Osteoblast (primary cell): Measurements from ENCODE around the gene AAR2. TPM values are rescaled to one million over a fixed set of nuclear protein-coding genes. Genes with fewer than 3 reads are reported as not detected.

Experiments used
- DNase-seq: peaks from one replicate; pipeline ENCODE4 v3.0.0; 2011; ENCODE audit warnings: low spot score, mixed read lengths; ENCODE audit not compliant: insufficient read length; ENCODE audit errors: missing footprints
- H2AFZ ChIP-seq: 2 replicates; pipeline ENCODE4 v1.6.0; 2011; ENCODE audit warnings: mild to moderate bottlenecking, low read length
- H3K27ac ChIP-seq: 2 replicates; pipeline ENCODE4 v1.5.1; 2011; ENCODE audit warnings: mild to moderate bottlenecking, low read depth, low read length, moderate library complexity
- H3K27me3 ChIP-seq: 2 replicates; pipeline ENCODE4 v1.6.0; 2012; ENCODE audit warnings: mild to moderate bottlenecking, control low read depth, inconsistent platforms, low read length, moderate library complexity; ENCODE audit not compliant: insufficient read depth
- H3K36me3 ChIP-seq: 2 replicates; pipeline ENCODE4 v1.5.1; 2011; ENCODE audit warnings: mild to moderate bottlenecking, low read length, control low read depth, moderate library complexity; ENCODE audit not compliant: insufficient read depth
- H3K4me1 ChIP-seq: 2 replicates; pipeline ENCODE4 v1.5.1; 2011; ENCODE audit warnings: mild to moderate bottlenecking, low read length, control low read depth, moderate library complexity; ENCODE audit not compliant: insufficient read depth
- H3K4me2 ChIP-seq: 2 replicates; pipeline ENCODE4 v1.6.0; 2011; ENCODE audit warnings: mild to moderate bottlenecking, low read length; ENCODE audit not compliant: insufficient read depth
- H3K4me3 ChIP-seq: fragments of 200-600 bp; sonication (generic); 3 replicates; pipeline ENCODE4 v1.5.1; 2012; ENCODE audit warnings: mild to moderate bottlenecking, low read length, inconsistent platforms; ENCODE audit not compliant: insufficient read depth
- H3K79me2 ChIP-seq: 2 replicates; pipeline ENCODE4 v1.6.0; 2012; ENCODE audit warnings: mild to moderate bottlenecking, low read length, control low read depth, inconsistent platforms; ENCODE audit not compliant: insufficient read depth
- H3K9me3 ChIP-seq: 2 replicates; pipeline ENCODE4 v1.5.1; 2011; ENCODE audit warnings: low read depth, low read length, control low read depth
- H4K20me1 ChIP-seq: 2 replicates; pipeline ENCODE4 v1.6.0; 2012; ENCODE audit warnings: mild to moderate bottlenecking, low read length, control low read depth; ENCODE audit not compliant: insufficient read depth
- total RNA-seq: library from RNA; depleted of rRNA; stranded (reverse); fragments of >200 nt; gene quantifications from 2 replicates; pipeline ENCODE4 v1.2.3, GENCODE V29; 2012
- TF ChIP-seq, protein P1 (sequence below): IDR thresholded peaks from 2 replicates; pipeline ENCODE4 v1.5.1; 2011; ENCODE audit warnings: mild to moderate bottlenecking, low read depth, low read length, moderate library complexity; ENCODE audit errors: extremely low read depth

AAR2 gene
- total RNA-seq, 1 donor: 29.0 TPM

DNA sequence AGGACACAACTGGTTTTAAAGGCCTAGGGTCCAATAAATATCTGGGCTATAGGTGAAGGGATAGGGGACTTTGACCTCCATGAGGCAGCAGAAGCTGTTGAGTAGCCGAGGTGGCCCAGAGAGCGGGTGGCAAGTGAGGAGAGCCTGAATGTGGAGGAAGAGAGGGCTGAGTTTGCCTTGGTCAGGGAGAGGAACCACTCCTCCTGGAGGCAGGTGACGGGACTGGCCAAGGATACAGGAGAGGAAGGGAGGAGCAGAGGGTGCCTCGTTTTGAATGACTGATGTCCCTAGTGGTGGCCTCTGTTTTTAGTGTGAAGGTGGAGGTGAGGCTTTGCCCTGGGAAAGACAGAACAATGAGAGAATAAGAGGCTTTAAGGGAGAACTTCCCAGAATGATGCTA, 19.1 kb upstream of the AAR2 start:
- H3K9me3 ChIP-seq: no peaks in the 10 kb centered on the region

GRCh38 chr20:36218380-36219064, 17.8 kb upstream of the AAR2 start:
- no peaks in the 10 kb centered on the region for H3K9me3 ChIP-seq
- H4K20me1 ChIP-seq: no peaks in the 10 kb centered on the region
- H3K27ac ChIP-seq: no peak overlapping the region
- DNase-seq: no peak
- H3K4me1 ChIP-seq: no peaks in the 10 kb centered on the region
- H3K4me3 ChIP-seq: no peak overlapping the region
- TF ChIP-seq, protein P1, sequence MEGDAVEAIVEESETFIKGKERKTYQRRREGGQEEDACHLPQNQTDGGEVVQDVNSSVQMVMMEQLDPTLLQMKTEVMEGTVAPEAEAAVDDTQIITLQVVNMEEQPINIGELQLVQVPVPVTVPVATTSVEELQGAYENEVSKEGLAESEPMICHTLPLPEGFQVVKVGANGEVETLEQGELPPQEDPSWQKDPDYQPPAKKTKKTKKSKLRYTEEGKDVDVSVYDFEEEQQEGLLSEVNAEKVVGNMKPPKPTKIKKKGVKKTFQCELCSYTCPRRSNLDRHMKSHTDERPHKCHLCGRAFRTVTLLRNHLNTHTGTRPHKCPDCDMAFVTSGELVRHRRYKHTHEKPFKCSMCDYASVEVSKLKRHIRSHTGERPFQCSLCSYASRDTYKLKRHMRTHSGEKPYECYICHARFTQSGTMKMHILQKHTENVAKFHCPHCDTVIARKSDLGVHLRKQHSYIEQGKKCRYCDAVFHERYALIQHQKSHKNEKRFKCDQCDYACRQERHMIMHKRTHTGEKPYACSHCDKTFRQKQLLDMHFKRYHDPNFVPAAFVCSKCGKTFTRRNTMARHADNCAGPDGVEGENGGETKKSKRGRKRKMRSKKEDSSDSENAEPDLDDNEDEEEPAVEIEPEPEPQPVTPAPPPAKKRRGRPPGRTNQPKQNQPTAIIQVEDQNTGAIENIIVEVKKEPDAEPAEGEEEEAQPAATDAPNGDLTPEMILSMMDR: no peak
- H3K79me2 ChIP-seq: no peaks in the 10 kb centered on the region
- no peak overlapping the region for H3K4me2 ChIP-seq
- no peaks in the 10 kb centered on the region for H3K36me3 ChIP-seq
- H3K27me3 ChIP-seq: no peaks in the 10 kb centered on the region
- H2AFZ ChIP-seq: no peak overlapping the region

More for the DNA sequence above, 19.1 kb upstream of the AAR2 start:
- H4K20me1 ChIP-seq: no peaks in the 10 kb centered on the region
- H3K4me1 ChIP-seq: no peaks in the 10 kb centered on the region
- H3K27ac ChIP-seq: no peak overlapping the region
- H3K79me2 ChIP-seq: no peaks in the 10 kb centered on the region
- H3K27me3 ChIP-seq: no peaks in the 10 kb centered on the region
- H3K4me3 ChIP-seq: no peak overlapping the region
- TF ChIP-seq, protein P1: no peak
- peaks cover 2% of the 10 kb centered on the region for H3K36me3 ChIP-seq
- no peak overlapping the region for H2AFZ ChIP-seq
- DNase-seq: no peak
- H3K4me2 ChIP-seq: no peak overlapping the region

DNA sequence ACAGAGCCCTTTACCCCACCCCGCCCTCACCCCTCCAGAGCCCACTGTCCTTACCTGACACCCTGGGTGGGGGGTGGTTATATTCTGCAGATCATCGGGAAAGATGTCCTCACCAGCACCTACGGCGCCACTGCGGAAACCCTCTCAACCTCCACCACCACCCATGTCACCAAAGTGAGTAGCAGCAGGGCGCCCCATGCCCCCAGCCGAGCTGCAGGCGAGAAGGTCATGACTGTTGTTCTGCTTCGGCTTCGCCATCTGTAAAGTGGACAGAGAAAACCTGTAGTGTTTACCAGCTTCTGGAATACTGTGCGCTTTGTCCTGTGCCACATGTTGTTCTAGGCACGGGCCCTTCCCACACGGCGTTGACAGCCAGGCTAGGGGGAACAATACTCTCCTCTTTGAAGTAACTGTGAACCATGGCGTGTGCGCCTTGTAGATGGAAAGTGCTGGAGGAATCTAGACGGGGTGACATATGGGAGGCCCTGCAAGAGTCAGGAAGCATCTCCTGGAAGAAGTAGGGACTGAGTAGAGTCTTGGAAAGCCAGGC, 16.5 kb upstream of the AAR2 start:
- no peaks in the 10 kb centered on the region for H3K4me1 ChIP-seq
- H3K4me3 ChIP-seq: no peak overlapping the region
- no peak for DNase-seq
- H3K4me2 ChIP-seq: no peak overlapping the region
- no peak overlapping the region for H2AFZ ChIP-seq
- H3K27ac ChIP-seq: no peak overlapping the region
- no peaks in the 10 kb centered on the region for H4K20me1 ChIP-seq
- H3K79me2 ChIP-seq: no peaks in the 10 kb centered on the region
- no peaks in the 10 kb centered on the region for H3K9me3 ChIP-seq
- TF ChIP-seq, protein P1: no peak
- H3K36me3 ChIP-seq: no peaks in the 10 kb centered on the region
- no peaks in the 10 kb centered on the region for H3K27me3 ChIP-seq

DNA sequence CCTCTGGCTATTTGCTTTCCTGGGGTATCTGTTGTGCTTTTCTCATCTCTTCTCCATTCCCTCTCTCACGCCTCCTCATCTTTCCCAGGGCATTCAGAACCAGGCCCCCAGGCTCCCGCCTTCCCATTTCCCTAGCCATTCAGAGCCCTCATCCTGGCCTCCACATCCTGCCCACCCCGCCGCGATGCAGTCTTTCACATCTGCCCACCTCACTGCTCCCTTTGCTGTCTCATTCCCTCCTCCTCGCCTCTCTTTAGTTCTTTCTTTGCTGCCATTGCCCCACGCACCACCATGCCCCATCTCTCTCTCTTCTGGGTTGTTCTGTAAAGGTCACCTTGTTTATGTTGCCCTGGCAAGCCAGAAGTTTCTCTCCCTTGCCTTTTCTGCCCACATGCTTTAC, 10.6 kb upstream of the AAR2 start:
- Histone ChIP-seq H3K79me2 (no peaks in the 10 kb centered on the region), H4K20me1 (no peaks in the 10 kb centered on the region), H2AFZ (no peak overlapping the region), H3K9me3 (no peaks in the 10 kb centered on the region), H3K27me3 (no peaks in the 10 kb centered on the region), H3K4me1 (no peaks in the 10 kb centered on the region), H3K27ac (no peak overlapping the region), H3K36me3 (no peaks in the 10 kb centered on the region), H3K4me3 (no peak overlapping the region), H3K4me2 (no peak overlapping the region)
- TF ChIP-seq, protein P1: no peak
- no peak for DNase-seq
